Adipose tissue (tissue), 3 donors: ENCODE results near the gene LZTFL1. TPM values are rescaled to one million over a fixed set of nuclear protein-coding genes. Genes with fewer than 3 reads are reported as not detected.
"Not testable (repeated sequence)": the region's sequence is repeated elsewhere in the genome, so short reads cannot be mapped to it uniquely, and the experiment has no call there.

ENCODE experiments used
- H3K27ac ChIP-seq: one replicate; pipeline ENCODE4 v1.5.1; 2013; ENCODE audit warnings: low read depth, low read length
- WGBS, 3 donors: extraction: QIAGEN DNeasy Blood & Tissue Kit; methylation state at CpG; one replicate each; pipeline ENCODE4 v1.1.7; 2013; 5-methylcytosine and 5-hydroxymethylcytosine counted together
- polyA plus RNA-seq, 3 donors: library from polyadenylated mRNA; stranded (reverse); fragments of 200-250 nt; gene quantifications; one replicate each; pipeline ENCODE4 v1.2.3, GENCODE V29; 2013
- donor health status: healthy with polysubstance abuse.
- donor health status: Bipolar disorder and iron deficiency.
- donor health status: healthy.

LZTFL1 gene
- polyA plus RNA-seq, 3 donors: 5.8 to 10.2 (median 6.9) TPM

DNA sequence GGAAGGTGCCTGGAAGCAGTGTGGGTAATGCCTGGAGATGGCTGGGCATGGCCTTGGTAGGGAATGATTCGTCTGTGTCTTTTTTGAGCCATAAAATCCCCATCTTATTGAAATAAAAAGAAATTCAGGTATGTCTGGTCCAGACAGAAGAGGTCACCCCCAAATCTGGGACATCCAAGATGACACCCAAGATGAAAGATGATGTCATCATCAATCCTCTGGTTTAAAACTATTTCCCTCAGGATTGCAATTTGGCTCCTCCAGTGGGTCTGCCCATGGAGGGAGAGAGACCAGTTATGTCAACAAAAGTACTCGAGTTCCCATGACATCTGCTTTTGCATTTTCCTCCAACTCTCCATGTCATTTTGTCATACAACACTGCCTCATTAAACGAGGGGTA, 27.7 kb upstream of the LZTFL1 start:
- no peak overlapping the region for H3K27ac ChIP-seq
- 57 to 66% (median 63%) methylated on average over 3 of the region's 3 CpGs for WGBS, 3 donors

DNA sequence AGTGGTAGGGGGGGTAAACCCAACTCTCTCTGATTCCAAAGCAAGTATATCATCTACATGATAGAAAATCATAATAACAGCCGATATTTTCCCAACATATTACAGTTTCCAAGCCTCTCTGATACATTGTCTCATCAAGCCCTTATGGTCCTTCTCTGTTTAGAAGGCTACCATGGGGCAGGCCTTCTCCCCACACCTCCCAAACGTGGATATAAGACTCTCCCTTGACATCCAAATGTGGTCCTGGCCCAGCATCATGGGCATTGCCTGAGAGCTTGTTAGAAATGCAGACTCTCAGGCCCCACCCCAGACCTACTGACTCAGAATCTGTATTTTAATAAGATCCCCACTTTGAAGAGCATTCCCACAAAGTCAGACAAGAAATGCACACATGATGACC, 26.7 kb upstream of the LZTFL1 start:
- WGBS, 3 donors: 58 to 76% (median 72%) methylated on average over 2 of the region's 2 CpGs
- H3K27ac ChIP-seq: no peak overlapping the region

DNA sequence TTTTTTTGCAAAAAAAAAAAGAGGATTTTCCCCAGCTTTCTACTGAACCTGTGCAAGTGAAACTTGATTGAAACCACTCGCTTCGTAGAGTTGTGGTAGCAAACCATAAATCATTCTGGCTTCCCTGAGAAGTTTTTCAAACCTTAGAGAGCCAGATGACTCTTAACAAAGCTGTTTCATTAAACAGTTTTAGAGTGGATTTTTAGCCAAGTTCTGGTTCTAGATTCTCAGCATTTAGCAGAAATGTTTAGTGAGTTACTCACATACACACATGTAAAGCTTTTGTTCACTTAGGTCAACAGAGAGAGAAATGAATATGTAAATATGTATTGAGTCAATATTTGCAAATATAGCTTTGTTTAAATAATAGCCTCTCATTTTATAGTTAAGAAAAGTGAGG, 26.3 kb upstream of the LZTFL1 start:
- H3K27ac ChIP-seq: no peak overlapping the region
- 44 to 66% (median 60%) methylated on average over 2 of the region's 2 CpGs for WGBS, 3 donors

DNA sequence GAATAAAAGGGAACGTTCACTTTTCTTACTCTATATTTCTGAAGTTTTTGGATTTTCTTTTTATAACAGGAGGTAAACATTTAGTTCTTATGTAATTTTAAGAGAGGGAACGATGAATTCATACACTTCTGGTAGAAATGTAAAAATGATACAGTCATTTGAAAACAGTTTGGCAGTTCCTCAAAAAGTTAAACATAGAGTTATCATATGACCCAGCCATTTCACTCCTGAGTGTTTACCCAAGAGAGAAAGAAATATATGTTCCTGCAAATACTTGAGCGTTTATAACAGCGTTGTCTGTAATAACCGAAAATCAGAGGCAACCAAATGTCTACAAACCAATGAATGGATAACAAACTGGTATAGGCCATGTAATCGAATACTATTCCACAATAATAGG, 23.6 kb upstream of the LZTFL1 start:
- no peak overlapping the region for H3K27ac ChIP-seq
- WGBS, 3 donors: 59 to 71% (median 67%) methylated on average over 6 of the region's 6 CpGs

DNA sequence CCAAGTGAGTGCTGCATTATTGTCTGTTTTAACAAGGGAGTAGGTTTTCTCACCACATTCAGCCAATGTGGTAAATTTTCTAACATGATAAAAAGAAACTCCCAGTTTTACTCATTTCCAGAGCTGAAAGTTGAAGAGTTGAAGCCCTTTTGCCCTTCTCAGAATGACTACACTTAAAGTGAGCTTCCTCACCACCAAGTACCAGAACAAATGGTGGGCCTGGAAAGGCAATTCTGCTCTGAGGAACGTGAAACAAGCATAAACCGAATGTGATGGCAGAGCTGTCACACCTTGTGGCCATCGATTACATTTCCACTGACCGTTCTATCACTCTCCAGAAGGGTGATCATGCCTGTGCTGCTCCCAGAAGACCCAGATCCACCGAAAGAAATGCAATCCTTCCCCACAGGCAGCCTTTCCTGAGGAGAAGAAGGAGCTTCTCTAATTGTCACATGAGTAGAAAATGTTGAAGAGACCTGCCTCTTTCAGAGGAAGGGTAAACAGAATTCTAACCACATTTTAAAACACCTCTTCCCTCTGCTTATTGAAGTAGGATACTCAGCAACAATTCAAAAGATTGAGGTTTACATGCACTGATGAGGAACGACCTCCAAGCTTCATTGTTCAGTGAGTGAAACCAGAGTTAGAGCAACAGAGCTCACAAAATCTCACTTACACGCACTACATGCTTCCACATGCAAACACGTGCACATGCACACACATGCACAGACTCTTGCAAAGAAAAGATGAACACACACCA, 23.0 kb upstream of the LZTFL1 start:
- H3K27ac ChIP-seq: no peak overlapping the region
- 56 to 70% (median 56%) methylated on average over 8 of the region's 8 CpGs for WGBS, 3 donors

DNA sequence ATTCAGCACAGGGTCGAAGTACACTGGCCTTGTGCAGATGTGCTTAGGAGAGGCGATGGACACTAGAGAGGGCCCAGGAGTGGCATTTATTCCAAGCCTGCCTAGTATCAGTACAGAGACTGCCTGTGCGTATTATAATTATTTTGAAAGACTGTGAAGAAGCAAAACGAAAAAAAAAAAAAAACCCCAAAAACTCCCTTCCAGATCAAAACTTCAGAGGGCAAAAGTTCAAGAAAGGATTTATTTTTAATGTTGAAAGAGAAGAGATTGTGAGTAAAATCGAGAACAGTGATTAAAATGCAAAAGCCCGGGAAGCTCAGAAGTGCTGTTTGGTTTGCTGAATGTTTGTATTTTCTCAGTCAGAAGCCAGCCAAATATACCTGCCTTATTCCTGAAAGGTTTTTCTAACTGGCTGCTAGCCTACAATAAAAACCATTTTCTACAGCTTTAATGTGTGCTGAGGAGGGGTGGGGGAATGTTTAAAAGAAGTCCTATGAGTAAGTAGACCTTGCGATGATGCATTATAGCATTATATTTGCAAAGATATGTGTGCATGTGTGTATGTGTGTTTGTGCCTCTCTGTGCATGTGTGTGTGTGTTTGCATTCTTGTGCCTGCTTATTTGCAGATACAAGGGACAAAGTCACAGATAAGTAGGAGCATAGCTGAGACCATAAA, 19.3 kb upstream of the LZTFL1 start:
- 44 to 65% (median 59%) methylated on average over 7 of the region's 7 CpGs for WGBS, 3 donors
- H3K27ac ChIP-seq: no peak overlapping the region

DNA sequence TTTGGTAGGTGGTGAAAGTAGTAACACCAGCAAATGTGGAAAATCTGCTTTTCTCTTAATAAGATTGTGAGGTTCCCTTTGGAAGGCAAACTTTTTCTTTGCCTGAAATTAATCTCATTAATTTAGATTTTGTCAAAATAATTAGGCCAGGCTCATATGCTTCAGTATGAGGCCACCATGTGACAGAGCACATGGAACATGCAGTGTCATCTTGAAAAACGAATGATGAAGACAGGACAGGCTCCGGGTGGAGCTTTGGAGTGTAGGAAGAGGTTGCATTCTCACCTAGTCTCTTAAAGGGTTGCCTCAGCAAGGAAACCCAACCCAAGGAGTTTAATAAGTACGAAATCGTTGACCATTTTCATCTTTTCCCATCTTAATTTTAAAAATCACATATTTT, 18.6 kb upstream of the LZTFL1 start:
- H3K27ac ChIP-seq: no peak overlapping the region
- 77 to 82% (median 82%) methylated on average over 4 of the region's 4 CpGs for WGBS, 3 donors

DNA sequence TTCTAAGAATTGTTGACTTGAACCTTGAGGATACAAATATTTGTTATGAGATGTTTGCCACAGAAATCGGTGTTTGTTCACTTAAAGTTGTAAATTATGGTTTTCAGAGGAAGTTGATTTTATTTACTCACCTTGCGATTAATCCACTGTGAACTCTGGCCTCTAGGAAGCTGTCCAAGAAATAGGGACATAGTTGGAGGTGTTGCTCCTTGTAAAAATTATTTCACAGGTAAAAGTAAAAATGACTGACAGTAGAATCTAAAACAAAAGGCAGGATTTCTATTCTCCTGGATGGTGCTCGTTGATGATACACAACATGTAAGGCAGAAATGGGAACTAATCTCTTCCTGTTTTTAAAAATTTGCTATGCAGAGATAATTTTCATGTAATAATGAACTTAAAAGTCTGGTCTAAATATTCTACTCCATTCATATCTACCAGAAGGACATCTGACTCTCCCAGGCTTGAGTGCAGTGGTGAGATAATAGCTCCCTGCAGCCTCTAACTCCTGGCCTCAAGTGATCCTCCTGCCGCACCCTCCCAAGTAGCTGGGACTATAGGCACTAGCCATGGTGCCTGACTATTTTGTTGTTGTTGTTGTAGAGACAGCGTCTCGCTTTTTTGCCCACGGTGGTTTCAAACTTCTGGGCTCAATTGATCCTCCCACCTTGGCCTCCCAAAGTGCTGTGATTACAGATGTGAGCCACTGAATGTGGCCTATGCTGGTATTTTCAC, 17.1 kb upstream of the LZTFL1 start:
- 70 to 74% (median 74%) methylated on average over 7 of the region's 7 CpGs for WGBS, 3 donors

DNA sequence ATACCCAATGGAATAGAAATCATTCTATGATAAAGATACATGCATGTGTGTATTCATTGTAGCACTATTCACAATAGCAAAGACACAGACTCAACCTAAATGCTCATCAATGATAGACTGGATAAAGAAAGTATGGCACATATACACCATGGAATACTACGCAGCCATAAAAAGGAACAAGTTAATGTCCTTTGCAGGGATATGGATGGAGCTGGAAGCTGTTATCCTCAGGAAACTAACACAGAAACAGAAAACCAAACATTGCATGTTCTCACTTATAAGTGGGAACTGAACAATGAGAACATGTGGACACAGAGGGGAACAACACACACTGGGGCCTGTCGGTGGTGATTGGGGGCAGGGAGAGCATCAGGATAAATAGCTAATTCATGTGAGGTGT, 15.1 kb upstream of the LZTFL1 start:
- WGBS, 3 donors: 80 to 96% (median 90%) methylated on average over 2 of the region's 2 CpGs
- H3K27ac ChIP-seq: not testable (repeated sequence)

More for the DNA sequence above, 17.1 kb upstream of the LZTFL1 start:
- H3K27ac ChIP-seq: no peak overlapping the region

DNA sequence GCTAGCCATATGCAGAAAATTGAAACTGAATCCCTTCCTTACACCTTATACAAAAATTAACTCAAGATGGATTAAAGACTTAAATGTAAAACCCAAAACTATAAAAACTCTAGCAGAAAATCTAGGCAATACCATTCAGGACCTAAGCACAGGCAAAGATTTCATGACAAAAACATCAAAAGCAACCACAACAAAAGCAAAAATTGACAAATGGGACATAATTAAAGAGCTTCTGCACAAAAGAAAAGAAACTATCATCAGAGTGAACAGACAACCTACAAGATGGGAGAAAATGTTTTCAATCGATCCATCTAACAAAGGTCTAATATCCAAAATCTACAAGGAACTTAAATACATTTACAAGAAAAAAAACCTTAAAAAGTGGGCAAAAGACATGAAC, 14.4 kb upstream of the LZTFL1 start:
- 71 to 99% (median 87%) methylated on average over 1 of the region's 1 CpG for WGBS, 3 donors
- H3K27ac ChIP-seq: not testable (repeated sequence)

DNA sequence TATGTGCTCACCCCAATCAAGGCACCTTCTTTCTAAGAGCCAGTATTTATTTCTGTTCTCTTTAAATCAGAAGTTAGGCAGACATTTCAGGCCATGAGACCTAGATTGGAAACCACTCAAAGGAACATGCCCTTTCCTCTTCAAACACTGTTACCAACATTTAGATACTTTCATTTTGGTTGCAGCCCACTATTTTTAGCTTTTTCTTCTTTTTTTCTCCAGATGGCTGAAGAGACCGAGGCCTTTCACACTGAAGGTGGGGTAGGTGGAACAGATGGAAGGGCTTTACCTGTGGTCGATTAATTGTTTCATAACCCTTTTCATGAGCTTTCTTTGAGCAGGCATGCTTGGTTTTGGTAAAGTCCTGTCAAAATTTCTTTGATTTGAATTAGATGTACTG, 10.9 kb upstream of the LZTFL1 start:
- 76 to 89% (median 77%) methylated on average over 2 of the region's 2 CpGs for WGBS, 3 donors
- no peak overlapping the region for H3K27ac ChIP-seq

DNA sequence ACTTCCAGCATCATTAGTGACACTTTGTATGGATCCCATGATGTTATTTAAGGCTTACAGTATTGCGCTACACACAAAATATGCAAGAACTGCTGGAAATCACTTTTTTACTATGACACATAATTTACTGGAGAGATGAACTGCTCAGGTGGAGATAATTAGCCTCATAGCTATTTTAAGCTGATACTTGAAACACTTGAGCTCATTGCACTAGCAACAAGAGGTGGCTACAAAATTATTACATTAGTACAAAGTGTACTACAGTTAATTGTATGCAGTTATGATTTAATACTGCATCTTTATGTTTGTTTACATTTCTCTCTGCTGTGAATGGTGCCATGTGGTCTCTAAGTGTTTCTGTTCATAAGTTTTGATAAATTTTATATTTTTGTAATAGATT, 6.5 kb upstream of the LZTFL1 start:
- 48 to 100% (median 95%) methylated on average over 1 of the region's 1 CpG for WGBS, 3 donors
- no peak overlapping the region for H3K27ac ChIP-seq

DNA sequence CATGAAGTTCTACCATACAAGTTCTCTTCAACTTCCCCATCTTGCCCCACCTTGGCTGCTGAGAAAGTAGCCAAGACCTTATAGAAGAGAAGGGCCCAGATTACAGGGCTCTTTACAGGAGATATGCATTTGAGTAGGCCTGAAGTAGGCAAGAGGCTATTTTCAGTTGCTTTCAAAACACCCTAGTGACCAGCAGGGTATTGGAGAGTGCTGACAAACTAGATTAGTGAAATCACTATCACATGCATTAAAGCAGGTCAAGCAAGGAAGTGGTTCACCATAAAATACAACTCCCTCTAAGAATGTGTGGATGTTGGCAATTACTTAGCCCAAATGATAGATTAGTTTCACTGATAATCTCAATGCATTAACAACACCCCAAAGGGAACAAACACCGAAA, 2.7 kb upstream of the LZTFL1 start:
- no peak overlapping the region for H3K27ac ChIP-seq
- 90 to 93% (median 91%) methylated on average over 1 of the region's 1 CpG for WGBS, 3 donors

DNA sequence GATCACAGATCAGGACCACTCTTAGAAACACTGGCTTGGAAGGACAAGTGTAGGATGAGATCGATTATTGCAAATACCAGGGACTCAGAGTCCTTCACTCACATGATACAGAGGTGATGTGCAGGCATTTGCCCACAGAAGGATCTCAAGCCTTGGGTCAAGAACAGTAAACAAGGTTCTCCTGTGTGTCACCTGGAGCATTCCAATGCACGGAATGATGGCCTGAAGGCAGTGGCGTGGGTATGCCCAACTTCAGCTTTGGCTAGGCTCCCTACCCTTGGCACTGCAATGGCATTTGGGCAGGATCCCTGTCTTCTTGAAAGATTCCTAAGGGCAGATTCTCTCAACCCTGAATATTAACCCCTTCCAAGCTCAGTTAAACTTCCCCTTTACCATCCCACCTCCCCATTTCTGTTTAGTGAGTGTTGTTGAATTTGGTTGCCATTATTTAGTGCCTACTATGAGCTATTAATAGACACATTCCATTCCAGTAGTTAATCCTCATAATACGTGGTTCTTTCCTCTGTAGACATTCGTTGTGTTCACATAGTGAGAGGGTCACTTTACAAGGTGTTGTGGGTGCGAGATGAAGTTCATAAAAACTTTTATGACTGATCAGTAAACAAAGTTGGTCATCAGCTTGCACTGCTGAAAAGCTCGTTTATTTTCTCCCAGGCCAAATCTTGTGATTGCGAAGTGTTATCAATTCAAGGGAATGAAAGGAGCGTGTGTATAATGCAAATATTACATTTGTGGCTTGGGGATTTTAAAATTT, 1.1 kb upstream of the LZTFL1 start:
- no peak overlapping the region for H3K27ac ChIP-seq
- WGBS, 3 donors: 78 to 92% (median 84%) methylated on average over 9 of the region's 9 CpGs

DNA sequence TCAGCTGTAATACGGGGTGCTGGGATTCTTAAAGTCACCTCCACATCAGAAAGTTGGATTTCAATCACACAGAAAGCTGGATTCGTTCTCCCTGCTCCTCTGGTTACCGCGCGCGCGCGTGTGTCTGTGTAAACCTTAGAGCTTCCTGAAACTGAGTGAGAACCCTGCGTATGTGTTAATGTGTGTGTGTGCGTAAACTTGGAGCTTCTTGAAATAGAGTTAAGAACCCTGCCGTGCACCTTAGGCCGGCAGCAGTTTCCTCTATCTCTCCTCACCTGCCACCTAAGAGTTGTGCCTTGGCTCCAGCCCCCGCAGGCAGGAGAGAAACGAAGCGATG, 531 bp downstream of the LZTFL1 start:
- H3K27ac ChIP-seq: no peak overlapping the region
- 0 to 1% (median 1%) methylated on average over 15 of the region's 15 CpGs for WGBS, 3 donors

DNA sequence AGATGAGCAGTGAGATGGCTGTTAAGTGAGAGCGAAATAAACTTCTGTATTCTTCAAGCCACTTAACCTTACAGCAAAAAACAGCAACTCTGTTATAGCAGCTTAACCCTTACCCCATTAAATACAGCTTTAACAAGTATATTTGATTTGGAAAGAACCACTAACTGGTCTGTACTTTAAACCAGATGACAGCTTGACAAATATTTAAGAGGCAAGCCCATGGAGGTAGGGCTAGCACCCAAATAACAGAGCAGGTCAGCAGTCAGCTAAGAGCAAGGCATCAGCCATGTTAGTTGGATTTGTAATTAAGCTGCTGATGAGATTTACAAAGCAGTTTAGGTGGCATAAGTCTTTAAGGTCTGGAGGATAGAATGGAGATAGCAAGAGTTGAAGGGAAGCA, 3.5 kb downstream of the LZTFL1 start:
- WGBS, 3 donors: 91 to 97% (median 93%) methylated on average over 1 of the region's 1 CpG
- no peak overlapping the region for H3K27ac ChIP-seq

DNA sequence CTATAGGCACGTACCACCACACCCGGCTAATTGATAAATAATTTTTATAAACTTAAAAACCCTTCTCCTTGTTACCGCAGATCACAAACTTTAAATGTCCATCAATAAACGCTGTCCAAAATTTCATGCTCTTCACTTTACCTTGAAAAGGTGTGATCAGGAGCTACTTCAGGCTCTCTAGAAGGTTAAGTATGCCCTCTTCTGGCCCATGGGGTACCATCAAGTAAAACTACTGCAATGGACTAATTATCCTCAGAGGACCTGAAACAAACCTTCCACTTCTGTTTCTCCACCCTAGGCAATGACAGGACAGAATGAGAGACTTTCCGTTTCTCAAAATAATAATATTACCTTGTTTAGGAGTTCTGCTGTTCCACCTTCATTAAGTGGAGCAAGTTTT, 9.2 kb downstream of the LZTFL1 start:
- H3K27ac ChIP-seq: no peak overlapping the region
- 91 to 96% (median 95%) methylated on average over 5 of the region's 5 CpGs for WGBS, 3 donors

DNA sequence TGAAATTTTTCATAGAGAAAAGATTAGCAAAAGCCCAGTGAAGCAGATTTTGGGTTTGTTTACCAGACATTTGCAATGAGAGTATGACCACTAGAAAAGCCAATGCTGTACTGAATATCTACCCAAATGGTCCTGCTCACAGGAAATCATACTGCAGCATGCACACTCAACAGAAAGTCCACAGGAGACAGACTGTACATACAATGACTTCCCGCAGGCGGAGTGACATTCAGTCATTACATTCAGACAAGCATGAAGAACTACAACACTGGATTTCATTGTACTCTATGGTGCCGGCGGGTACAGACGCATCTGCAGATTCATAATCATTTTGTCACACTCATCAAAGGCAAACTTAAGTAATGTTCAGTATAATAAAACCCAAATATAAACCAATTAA, 11.8 kb downstream of the LZTFL1 start:
- 84 to 97% (median 91%) methylated on average over 5 of the region's 5 CpGs for WGBS, 3 donors
- no peak overlapping the region for H3K27ac ChIP-seq

DNA sequence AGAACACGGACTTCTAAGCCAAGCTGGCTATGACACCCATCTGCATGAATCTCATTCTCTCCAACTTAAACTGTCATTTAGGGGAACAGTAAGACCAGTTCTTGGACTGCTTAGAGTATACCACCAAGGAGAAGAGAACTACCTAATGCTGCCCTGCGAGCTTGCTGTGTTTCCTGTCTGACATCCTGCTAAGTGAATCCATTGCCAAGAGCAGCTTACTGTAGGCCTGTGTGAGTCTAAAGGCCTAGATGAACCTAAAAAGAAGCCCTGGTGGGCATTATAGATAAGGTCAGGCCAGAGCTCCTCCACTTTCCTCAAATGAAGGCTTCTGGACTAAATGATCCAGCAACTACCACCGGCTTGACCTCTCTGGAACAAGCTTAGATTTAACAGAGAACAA, 15.0 kb downstream of the LZTFL1 start:
- 83 to 85% (median 85%) methylated on average over 3 of the region's 3 CpGs for WGBS, 3 donors
- H3K27ac ChIP-seq: no peak overlapping the region
